ENCODE results near the gene RPH3AL. TPM values are rescaled to one million over a fixed set of nuclear protein-coding genes. Genes with fewer than 3 reads are reported as not detected.
"Not testable (repeated sequence)": the region's sequence is repeated elsewhere in the genome, so short reads cannot be mapped to it uniquely, and the experiment has no call there.

The RPH3AL gene
- total RNA-seq, 1 experiment from 2014 or later = 3.8 TPM

DNA sequence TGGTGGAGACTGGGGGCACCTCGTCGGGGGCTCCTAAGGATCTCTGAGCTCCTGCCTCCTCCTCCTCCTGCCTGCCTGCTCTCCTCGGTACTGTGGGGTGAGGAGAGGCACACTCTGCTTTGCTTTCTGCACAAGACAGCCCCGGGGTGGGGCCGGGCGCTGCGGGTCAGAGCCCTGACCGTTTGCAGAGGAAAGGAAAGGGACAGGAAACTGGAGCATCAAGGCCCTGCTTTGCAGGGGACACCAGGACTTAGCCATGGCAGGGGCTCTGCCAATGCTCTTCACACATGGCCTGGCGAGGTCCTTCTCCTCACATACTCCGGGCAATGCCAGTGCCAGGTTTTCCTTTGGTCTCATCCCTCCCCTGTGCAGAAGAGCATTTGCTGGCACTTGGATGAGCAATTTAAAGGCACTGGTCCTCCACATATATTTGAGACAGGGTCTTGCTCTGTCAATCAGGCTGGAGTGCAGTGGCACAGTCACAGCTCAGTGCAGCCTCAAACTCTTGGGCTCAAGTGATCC, 147.4 kb downstream of the RPH3AL start:
- no peak for DNase-seq (ENCODE audit: low read depth)

GRCh38 chr17:204427-205147, 148.0 kb downstream of the RPH3AL start:
- no peak for DNase-seq (ENCODE audit: low read depth)

GRCh38 chr17:202501-202951, 150.1 kb downstream of the RPH3AL start:
- no peak for DNase-seq (ENCODE audit: low read depth)

DNA sequence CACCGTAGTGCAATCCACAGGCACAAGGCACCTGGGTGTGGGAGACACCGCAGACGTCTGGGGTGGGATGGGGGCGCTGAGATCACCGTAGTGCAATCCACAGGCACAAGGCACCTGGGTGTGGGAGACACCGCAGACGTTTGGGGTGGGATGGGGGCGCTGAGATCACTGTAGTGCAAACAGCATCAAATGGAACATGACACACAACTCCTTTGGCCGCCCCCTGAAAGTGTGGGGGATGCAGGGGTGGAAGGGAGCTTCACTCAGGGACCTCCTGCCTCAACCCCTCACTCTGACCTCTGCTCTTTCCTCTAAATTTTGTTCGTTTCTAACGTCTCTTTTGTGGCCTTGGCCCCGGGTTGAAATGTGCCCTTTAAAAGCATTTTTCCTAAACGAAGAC, 150.9 kb downstream of the RPH3AL start:
- DNase-seq (ENCODE audit: low read depth) = not testable (repeated sequence)

- DNase-seq (ENCODE audit: low read depth) = not testable (repeated sequence)
Measured at GRCh38 chr17:201257-201656, 151.3 kb downstream of the RPH3AL start.

GRCh38 chr17:200586-200985, 152.0 kb downstream of the RPH3AL start:
- no peak for DNase-seq (ENCODE audit: low read depth)

GRCh38 chr17:199806-200545, 152.6 kb downstream of the RPH3AL start:
- DNase-seq (ENCODE audit: low read depth) = no peak

GRCh38 chr17:199191-199604, 153.4 kb downstream of the RPH3AL start:
- no peak for DNase-seq (ENCODE audit: low read depth)

- DNase-seq (ENCODE audit: low read depth) = not testable (repeated sequence)
Measured at GRCh38 chr17:198225-198624, 154.4 kb downstream of the RPH3AL start.

DNA sequence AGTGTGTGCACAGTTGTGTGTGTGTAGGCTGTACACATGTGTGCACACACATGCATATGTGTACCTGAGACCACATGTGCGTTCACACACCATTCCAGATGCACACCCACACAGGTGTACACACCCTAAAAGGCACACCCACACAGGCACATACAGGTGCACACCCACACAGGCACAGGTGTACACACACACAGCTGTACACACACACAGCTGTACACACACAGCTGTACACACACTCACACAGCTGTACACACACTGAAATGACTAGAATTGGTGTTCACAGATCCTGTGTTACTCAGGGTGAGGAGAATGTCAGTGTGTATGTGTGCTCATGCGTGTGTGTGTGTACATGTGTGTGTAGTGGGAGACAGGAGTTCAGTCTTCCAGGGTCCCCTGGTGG, 155.3 kb downstream of the RPH3AL start:
- no peak for DNase-seq (ENCODE audit: low read depth)

GRCh38 chr17:194828-195602, 157.6 kb downstream of the RPH3AL start:
- no peak for DNase-seq (ENCODE audit: low read depth)

DNA sequence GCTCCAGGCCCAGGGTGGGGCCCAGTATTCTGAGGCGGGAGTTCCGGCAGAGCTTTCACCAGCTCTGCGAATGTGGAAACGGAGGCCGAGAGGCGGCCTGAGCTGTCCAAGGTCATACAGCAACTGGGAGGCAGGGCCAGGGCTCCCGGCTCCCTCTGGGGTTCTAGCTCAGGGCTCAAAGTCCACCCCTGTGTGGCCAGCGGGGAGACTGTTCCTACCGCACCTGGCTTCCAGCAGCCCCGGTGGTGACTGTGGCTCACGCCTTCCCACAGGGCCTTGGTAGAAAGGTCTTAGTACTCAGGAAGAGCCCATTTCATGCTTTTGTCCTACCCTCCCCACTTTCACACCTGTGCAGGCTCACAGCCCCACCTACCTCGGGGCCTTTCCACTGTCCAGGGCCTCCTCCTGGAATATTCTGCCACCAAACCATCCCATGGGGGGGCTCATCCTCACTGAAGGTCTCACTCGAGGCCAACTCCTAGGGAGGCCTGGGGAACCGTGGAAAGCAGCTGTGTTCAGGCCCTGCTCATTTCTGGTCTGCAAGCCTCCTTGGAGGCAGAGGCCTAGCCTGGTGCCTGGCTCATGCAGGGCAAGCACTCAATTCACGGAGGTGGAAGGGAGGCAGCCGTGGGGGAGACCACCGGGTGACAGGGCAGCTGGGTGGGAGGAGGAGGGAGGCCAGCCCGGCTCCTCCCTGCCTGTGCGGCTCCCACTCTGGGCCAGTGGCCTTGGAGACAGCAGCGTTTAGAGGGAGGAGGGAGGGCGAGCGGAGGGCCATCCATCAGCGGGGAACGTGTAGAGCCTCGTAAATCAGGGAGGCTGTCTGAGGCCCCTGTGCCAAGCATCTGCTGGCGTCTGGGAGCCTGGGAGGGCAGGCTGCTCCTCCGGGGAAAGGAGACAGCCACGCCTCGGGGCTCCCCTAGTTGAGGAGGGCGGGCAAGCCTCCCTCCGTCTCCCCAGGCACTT, 158.5 kb downstream of the RPH3AL start:
- DNase-seq (ENCODE audit: low read depth) = no peak

- no peak for DNase-seq (ENCODE audit: low read depth)
Measured at GRCh38 chr17:193426-193810, 159.2 kb downstream of the RPH3AL start.

GRCh38 chr17:192666-193425, 159.8 kb downstream of the RPH3AL start:
- no peak for DNase-seq (ENCODE audit: low read depth)

DNA sequence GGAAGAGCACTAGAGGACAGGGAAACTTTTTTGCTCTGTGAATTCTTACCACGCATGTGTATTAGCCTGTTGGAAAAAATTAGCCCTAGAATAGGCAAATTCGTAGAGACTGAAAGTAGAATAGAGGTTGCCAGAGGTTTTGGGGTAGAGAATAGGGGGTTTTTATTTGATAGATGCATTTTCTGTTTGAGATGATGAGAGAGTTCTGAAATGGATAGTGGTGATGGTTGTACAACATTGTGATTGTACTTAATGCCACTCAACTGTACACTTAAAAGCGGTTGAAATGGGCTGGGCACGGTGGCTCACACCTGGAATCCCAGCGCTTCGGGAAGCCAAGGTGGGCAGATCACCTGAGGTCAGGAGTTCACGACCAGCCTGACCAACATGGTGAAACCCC, 163.2 kb downstream of the RPH3AL start:
- no peak for DNase-seq (ENCODE audit: low read depth)

DNA sequence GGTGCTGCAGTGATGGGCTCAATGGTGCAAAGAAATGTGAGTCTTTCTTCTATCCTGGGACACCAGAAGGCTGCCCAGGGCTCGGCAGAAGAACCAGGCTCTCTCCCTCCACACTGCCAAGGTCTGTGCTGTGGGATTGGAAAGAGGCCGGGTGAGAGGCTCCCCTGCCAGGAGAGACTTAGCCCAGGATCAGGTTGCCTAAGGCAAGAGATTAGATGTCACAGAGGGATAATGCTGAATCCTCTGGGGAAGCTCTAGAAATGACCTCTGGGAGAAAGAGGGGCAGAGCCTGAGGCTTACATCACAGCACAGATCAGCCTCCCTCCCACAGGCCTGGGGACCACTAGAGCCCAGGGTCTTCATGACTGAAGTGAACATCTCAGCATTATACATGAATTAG, 165.5 kb downstream of the RPH3AL start:
- no peak for DNase-seq (ENCODE audit: low read depth)

- no peak for DNase-seq (ENCODE audit: low read depth)
Measured at GRCh38 chr17:185445-186138, 167.0 kb downstream of the RPH3AL start.

DNA sequence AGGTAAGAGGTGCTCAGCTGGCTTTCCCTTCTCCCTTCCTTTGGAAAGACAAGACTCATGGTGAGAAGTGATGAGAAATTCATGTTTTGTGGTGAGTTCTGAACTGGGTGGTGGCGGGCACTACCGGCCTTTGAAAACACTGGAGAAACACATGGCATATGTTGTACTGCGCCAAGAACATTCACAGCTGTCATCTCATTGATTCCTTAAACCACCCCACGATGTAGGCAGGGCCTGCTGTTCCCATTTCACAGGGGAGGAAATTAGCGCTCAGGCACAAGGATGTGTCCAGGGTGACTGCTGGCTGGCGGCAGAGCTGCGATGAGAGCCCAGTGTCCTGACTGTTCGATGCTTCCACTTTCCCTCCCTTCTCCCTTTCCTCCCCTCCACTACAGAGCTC, 169.6 kb downstream of the RPH3AL start:
- DNase-seq (ENCODE audit: low read depth) = no peak

- DNase-seq (ENCODE audit: low read depth) = no peak
Measured at GRCh38 chr17:182050-182751, 170.4 kb downstream of the RPH3AL start.
